Bone marrow (tissue), 2 donors: ENCODE results near the gene SLC38A11.

Experiments
- DNase-seq, 2 donors: peaks; one replicate each; lab custom pipeline; 2025; lab: John Stamatoyannopoulos, UW

The SLC38A11 gene

GRCh38 chr2:164917296-164917903 lies 37.9 kb downstream of the SLC38A11 start:
- DNase-seq, result no peak

- DNase-seq, result no peak
Measured at GRCh38 chr2:164915566-164915965, 39.8 kb downstream of the SLC38A11 start.

GRCh38 chr2:164913640-164914350 lies 41.5 kb downstream of the SLC38A11 start:
- peak in 1 of 2 donors; percentile 44 for DNase-seq

GRCh38 chr2:164913011-164913410 lies 42.3 kb downstream of the SLC38A11 start:
- no peak for DNase-seq

- no peak for DNase-seq
Measured at GRCh38 chr2:164911832-164912231, 43.5 kb downstream of the SLC38A11 start.

DNA sequence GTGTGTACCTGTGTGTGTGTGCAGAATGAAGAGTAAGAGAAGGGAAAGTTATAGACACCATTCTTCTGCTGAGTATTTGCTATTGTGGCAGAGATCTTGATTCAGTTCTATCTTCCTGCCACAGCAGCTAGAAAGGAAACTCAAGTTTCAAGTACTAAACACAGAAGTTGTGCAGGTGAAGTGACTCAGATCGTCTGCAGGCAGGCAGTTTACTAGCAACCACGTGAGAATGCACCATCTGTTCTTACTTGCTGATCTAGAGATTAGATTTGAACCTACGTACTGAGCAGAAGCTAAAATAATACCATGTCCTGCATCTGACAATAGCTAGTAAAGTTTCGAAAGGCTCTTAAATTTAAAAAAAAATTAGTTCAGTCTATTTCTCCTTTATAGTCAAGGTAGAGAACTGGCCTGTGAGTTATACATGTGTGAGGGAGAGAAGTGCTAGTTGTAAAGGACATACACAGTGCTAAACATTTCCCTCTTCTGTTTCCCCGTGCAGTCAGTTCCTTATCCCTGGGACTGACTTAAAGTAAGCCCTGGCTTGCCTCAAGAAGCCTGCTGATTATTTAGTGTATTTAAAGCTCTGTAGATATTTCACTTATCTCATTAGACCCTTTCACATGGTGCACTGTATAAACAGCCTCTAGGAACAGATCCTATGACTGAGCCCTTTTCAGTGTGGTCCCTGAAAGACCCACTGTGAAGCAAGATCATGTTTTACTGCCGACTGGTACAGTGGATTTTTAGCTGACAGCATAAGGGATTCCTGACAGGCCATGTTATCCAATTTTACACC lies 45.0 kb downstream of the SLC38A11 start:
- DNase-seq, result peak in 1 of 2 donors; percentile 98

GRCh38 chr2:164906947-164907346 lies 48.4 kb downstream of the SLC38A11 start:
- DNase-seq, result no peak

- DNase-seq, result no peak
Measured at GRCh38 chr2:164905307-164905706, 50.0 kb downstream of the SLC38A11 start.

- DNase-seq, result peak in 1 of 2 donors; percentile 50
Measured at GRCh38 chr2:164903951-164904350, 51.4 kb downstream of the SLC38A11 start.

DNA sequence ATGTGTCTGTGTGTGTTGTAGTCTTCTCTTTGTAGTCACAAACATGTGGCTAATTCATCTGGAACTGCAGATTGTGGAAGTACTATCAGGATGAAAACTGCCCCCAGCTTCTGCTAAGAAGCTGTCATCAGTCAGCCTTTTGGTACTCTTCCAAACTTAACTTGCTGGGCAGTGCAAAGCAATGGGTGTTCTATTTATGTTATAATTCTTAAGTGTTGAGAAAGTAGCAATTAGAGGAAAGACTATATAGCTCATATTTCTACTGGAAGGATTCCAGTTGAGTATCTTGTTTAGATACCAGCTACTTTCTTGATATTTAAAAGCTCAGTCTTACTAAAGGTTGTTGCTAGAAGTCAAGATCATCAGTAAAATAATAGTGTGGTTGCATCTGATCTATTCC lies 52.1 kb downstream of the SLC38A11 start:
- DNase-seq, result peak in 1 of 2 donors; percentile 27

DNA sequence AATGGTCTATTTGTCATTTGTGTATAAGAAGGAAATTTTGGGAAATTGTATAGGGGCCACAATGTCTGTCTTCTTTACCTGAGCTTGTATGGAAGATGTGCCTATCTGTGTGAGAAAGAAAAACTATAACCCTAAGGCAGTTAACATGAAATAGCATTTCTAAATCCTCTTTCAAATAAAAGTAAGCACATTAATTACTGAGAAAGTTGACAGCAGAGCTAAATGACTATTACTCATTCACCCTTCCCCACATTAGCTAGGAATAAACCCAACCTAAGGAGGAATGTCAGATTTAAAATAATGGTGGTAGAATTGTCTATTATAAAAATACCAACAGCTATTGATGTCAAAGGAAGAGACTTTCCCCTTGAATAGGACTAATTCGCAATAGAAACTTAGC lies 56.2 kb downstream of the SLC38A11 start:
- no peak for DNase-seq

DNA sequence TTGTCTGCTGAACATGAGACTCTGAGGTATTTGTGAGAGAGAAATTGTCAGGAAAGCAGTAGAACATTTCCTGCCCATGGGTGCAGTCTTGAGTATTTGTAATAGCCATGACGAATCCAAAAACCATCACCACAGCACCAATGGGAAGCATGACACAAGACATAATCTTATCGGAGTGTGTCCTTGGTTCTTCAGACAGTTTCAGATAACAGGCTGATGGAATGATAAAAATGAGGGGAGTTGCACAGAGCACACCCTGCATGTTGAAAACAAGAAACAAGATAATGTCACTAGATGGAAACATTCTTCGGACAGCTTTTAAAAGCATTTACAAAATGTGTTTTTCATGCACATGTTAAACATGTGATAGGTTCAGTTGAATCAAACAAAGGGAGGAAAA lies 56.9 kb downstream of the SLC38A11 start:
- DNase-seq, result no peak

- DNase-seq, result no peak
Measured at GRCh38 chr2:164897469-164898260, 57.7 kb downstream of the SLC38A11 start.

GRCh38 chr2:164896634-164897355 lies 58.5 kb downstream of the SLC38A11 start:
- DNase-seq, result peak in 1 of 2 donors; percentile 91

DNA sequence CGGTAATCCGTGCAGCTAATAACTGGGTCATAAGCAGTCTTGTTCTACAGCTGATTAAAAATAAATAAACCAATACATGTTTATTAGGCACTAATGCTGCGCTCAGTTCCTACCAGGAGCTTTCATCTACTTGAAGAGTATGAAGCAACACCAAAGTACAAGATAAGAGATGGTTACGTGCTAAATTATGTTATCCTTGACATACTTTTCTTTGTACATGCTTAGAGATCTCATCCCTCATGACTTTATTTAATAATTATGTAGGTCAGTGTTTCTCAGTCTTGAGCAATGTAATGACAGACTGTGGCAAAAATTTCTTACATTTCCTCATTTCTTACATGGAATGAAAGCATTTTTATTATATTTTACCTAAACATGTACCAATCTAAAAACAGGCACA lies 59.1 kb downstream of the SLC38A11 start:
- DNase-seq, result no peak

DNA sequence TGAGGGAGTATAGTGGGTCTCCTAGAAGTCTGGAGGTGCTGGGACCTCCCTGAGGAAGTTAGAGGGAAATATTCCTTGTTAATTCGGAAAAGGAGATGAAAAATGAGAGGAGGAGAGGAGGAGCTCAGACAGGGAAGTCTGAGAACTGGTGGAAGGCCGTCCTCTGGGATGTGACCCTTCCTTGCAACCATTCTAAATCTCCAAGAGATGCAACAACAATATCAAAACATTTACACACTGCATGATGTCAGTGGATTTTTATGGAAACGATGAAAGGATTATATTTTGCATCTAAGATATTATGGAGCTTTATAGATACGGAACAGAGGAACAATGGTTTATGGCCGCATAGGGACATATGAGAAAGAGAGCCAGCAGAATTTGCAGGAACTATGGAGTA lies 63.9 kb downstream of the SLC38A11 start:
- DNase-seq, result no peak

DNA sequence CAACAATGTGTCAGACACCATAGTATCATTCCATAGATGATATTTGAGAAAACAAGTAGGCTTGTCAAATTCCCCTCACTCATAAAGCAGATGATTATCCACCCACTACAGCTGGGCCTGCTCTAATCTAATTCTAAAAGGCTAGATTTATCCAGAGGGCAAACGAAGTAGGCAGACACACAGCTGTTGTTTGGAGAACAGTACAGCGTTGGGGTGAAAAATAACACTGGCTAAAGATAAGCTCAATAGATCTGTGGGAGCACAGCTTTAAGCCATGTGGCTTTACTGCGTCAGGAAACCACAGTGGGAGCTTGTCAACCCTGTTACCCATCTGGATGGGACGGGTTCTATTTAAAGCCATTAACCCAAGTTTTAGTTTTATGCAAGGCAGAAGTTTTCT lies 64.8 kb downstream of the SLC38A11 start:
- DNase-seq, result peak in 1 of 2 donors; percentile 87

DNA sequence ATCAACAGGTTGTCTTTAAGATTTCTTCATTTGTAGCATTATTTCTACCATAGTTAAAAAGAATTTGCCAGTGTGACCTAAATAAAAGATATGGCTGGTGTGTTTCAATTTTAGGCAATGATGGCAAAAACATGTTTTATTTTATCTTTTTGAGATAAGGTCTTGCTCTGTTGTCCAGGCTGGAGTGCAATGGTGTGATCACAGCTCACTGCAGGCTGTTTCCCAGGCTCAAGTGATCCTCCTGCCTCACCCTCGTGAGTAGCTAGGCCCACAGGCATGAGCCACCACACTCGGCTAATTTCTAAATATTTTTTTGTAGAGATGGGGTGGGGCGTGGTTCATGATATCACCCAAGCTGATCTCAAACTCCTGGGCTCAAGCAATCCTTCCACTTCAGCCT lies 66.7 kb downstream of the SLC38A11 start:
- no peak for DNase-seq

DNA sequence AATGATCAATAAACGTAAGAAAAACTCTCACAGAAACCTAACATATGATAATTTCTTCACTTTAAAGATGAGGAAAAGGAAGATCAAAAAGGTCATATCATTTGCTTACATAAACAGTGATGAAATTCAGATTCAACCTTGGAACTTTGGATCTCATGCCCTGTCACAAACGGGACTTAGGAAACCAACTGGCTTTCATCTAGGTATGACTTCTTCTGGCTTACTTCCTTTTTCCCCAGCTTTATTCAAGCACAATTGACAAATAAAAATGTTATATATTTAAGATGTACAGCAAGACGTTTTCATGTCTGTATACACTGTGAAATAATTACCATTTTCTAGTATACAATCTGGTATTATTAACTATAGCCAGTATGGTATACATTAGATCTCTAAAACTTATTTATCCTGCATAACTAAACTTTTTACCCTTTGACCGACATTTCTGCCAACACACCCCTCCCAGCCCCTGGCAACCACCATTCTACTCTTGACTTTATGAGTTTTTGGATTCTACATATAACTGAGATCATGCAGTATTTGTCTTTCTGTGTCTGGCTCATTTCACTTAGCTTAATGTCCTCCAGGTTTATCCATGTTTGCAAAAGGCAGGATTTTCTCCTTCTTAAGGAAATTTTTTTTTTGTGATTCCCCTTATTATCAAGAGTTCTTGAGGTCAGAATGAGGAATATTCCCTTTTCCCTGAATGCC lies 67.7 kb downstream of the SLC38A11 start:
- DNase-seq, result no peak

DNA sequence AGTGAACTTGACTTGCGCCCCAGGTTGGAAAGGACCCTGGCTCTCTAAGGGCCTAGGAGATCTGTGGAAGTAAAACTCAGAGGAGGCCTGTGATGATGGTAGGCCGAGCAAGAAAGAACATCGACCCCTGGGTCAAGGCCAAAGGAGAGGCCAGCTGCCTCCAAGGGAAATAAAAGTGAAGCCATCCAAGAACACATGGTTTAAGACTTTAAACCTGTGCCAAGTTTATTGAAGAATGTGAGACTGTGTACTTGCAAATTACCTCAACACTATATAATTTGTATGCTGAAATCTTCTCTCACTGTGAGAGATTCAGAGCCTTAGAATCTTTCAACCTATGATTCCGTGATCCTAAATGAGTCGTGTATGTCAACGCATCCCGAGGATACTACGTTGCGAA lies 73.0 kb downstream of the SLC38A11 start:
- DNase-seq, result no peak

- DNase-seq, result no peak
Measured at GRCh38 chr2:164881524-164881923, 73.8 kb downstream of the SLC38A11 start.
